ENCODE data around the gene ENDOU.

Gene ENDOU

DNA sequence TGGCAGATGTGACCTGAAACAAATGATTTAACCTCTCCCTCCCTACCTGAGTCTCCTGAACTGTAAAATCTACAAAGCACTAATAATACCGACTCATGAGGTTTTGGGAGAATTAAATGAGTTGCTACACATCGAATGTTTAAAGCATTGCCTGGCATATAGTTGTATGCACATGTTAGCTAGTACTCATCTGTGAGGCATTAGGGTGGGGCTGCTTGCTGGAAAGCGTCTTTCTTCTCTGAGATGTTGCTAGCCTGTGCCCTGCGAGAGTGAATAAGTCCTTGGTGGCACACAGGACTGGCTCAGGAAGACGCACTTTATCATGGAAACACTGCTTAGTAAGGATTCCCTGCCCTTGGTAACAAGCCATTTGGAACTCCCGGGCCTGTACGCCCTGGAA, 27.3 kb upstream of the ENDOU start:
- no peak overlapping the region for H3K4me3 Mint-ChIP-seq
- DNase-seq: no peak
- no peaks in the 10 kb centered on the region for H3K36me3 Mint-ChIP-seq (ENCODE audit: insufficient read depth)
- H3K27ac Mint-ChIP-seq: no peak overlapping the region
- peaks cover 14 to 15% of the 10 kb centered on the region in 2 donors for H3K4me1 Mint-ChIP-seq (ENCODE audit: low read depth in 2 of 2)
- H3K9me3 Mint-ChIP-seq: no peaks in the 10 kb centered on the region
- H3K27me3 Mint-ChIP-seq: peaks cover 6 to 23% of the 10 kb centered on the region in 2 donors
- ATAC-seq (replicated peaks): no peak

- peaks cover 8 to 23% of the 10 kb centered on the region in 2 donors for H3K27me3 Mint-ChIP-seq
- H3K9me3 Mint-ChIP-seq: no peaks in the 10 kb centered on the region
- no peak overlapping the region for H3K27ac Mint-ChIP-seq
- H3K4me1 Mint-ChIP-seq (ENCODE audit: low read depth in 2 of 2): peaks cover 14 to 15% of the 10 kb centered on the region in 2 donors
- H3K36me3 Mint-ChIP-seq (ENCODE audit: insufficient read depth): no peaks in the 10 kb centered on the region
- ATAC-seq (replicated peaks) (no peak), DNase-seq (no peak)
- no peak overlapping the region for H3K4me3 Mint-ChIP-seq
Measured at GRCh38 chr12:47752121-47752520, 26.8 kb upstream of the ENDOU start.

- Mint-ChIP-seq H3K36me3 (ENCODE audit: insufficient read depth) (no peaks in the 10 kb centered on the region), H3K4me3 (no peak overlapping the region), H3K27me3 (peaks cover 14 to 25% of the 10 kb centered on the region in 2 donors), H3K27ac (no peak overlapping the region), H3K9me3 (no peaks in the 10 kb centered on the region), H3K4me1 (ENCODE audit: low read depth in 2 of 2) (peaks cover 14 to 15% of the 10 kb centered on the region in 2 donors)
- DNase-seq: no peak
- ATAC-seq (replicated peaks): no peak
Measured at GRCh38 chr12:47751561-47751960, 26.3 kb upstream of the ENDOU start.

GRCh38 chr12:47750916-47751470, 25.7 kb upstream of the ENDOU start:
- H3K4me1 Mint-ChIP-seq (ENCODE audit: low read depth in 2 of 2): peaks cover 12 to 13% of the 10 kb centered on the region in 2 donors
- no peak for ATAC-seq (replicated peaks)
- no peak overlapping the region for H3K4me3 Mint-ChIP-seq
- H3K36me3 Mint-ChIP-seq (ENCODE audit: insufficient read depth): no peaks in the 10 kb centered on the region
- no peak for DNase-seq
- no peaks in the 10 kb centered on the region for H3K9me3 Mint-ChIP-seq
- no peak overlapping the region for H3K27ac Mint-ChIP-seq
- peaks cover 18 to 31% of the 10 kb centered on the region in 2 donors for H3K27me3 Mint-ChIP-seq

DNA sequence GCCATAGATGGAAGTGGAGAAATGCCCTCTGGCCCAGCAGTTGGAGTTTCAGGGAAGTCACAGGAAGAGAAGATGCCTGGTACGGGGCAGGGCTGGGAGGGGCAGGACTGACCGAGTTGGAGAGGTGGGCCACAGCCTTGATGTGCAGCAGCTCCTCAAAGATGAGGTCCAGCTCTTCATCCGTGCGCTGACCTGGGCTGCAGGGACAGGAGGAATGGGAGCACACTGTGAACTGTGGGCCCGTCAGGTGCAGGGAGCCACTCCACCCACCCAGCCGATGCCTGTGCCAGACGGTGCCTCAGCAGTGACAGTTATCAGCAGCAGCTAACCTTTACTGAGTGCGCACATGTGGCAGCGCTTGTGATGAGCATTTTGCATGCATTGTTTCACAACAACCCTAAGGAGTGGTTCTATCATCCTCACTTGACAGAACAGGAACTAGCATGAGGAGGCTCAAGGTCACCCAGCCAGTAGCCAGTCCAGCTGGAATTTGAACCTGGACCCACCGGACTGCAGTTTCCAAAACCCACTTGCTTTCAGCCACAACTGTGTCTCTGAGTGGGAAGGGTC, 25.0 kb upstream of the ENDOU start:
- no peaks in the 10 kb centered on the region for H3K36me3 Mint-ChIP-seq (ENCODE audit: insufficient read depth)
- ATAC-seq (replicated peaks): no peak
- no peaks in the 10 kb centered on the region for H3K9me3 Mint-ChIP-seq
- peaks cover 5 to 6% of the 10 kb centered on the region in 2 donors for H3K4me1 Mint-ChIP-seq (ENCODE audit: low read depth in 2 of 2)
- H3K27ac Mint-ChIP-seq: no peak overlapping the region
- DNase-seq: no peak
- peaks cover 18 to 38% of the 10 kb centered on the region in 2 donors for H3K27me3 Mint-ChIP-seq
- H3K4me3 Mint-ChIP-seq: no peak overlapping the region

DNA sequence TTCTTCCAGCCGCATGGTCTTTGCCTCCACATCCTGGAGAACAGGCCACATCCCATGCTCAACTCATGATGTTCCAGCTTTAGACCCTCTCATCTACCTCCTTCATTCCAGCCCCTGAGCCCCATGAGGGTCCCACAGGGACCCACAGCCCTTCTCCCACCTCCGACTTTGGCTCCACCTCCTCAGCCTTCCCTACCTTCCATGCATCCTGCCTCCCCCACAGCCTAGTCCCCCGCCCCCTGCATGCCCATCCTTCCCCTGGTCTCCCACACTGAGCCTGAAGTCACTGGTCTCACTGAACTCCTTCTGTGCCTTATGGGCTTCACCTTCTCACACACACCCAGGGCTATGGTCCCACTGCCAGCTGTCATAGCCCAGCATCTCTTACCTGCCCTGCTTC, 23.6 kb upstream of the ENDOU start:
- H3K27me3 Mint-ChIP-seq: peaks cover 26 to 52% of the 10 kb centered on the region in 2 donors
- no peak overlapping the region for H3K27ac Mint-ChIP-seq

GRCh38 chr12:47748507-47748828, 23.2 kb upstream of the ENDOU start:
- Mint-ChIP-seq H3K9me3 (no peaks in the 10 kb centered on the region), H3K4me1 (ENCODE audit: low read depth in 2 of 2) (peaks cover 4% of the 10 kb centered on the region in 2 donors), H3K36me3 (ENCODE audit: insufficient read depth) (no peaks in the 10 kb centered on the region), H3K27me3 (peaks cover 31 to 56% of the 10 kb centered on the region in 2 donors), H3K27ac (no peak overlapping the region), H3K4me3 (no peak overlapping the region)
- DNase-seq: no peak
- no peak for ATAC-seq (replicated peaks)

More for the DNA sequence above, 23.6 kb upstream of the ENDOU start:
- no peak overlapping the region for H3K4me3 Mint-ChIP-seq
- DNase-seq (no peak), ATAC-seq (replicated peaks) (no peak)
- no peaks in the 10 kb centered on the region for H3K9me3 Mint-ChIP-seq
- H3K4me1 Mint-ChIP-seq (ENCODE audit: low read depth in 2 of 2): peaks cover 0 to under 1% of the 10 kb centered on the region in 2 donors
- H3K36me3 Mint-ChIP-seq (ENCODE audit: insufficient read depth): no peaks in the 10 kb centered on the region

DNA sequence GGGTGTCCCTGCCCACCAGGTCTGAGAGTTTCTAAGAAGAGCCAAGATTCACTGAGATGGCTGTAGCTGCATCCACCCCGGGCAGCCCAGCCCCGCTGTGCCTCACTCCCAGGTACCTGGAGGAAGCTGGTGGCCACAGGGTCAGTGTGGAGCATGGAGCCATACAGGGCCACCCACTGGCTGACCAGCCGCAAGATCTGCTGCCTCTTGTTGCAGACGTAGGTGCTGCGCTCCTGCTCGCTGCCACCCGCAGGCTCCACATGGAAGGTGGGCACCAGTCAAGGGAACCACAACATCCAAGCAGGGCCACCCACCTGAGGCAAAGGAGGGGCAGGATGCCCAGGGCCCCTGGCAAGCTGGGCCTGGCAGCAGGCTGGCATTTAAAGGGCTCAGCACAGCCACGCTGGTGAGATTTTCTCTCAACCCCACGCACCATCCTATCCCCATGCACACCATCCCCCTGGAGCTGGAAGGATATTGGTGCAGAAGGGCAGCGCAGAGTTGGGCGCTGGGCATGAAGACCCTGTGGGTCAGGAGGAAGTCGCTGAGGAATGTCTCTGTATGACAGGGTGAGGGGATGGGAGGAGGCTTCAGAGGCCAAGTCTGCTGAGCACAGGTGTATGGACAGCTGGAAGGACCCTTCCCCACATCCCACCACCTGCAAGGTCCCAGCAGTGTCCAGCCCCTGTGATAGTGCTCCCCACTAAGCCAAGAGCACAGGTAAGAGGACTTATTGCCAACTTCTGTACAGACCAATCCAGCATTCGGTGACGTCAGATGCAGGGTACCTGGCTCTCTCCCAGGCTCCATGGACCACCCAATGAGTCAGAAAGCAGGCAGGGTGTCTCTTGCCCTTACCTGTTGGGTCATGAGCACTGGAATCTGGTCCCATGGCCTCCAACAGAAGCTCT, 22.6 kb upstream of the ENDOU start:
- peaks cover 35 to 61% of the 10 kb centered on the region in 2 donors for H3K27me3 Mint-ChIP-seq
- DNase-seq (no peak), ATAC-seq (replicated peaks) (no peak)
- no peak overlapping the region for H3K27ac Mint-ChIP-seq
- no peaks in the 10 kb centered on the region for H3K36me3 Mint-ChIP-seq (ENCODE audit: insufficient read depth)
- no peaks in the 10 kb centered on the region for H3K9me3 Mint-ChIP-seq
- no peak overlapping the region for H3K4me3 Mint-ChIP-seq
- peaks cover 4 to 7% of the 10 kb centered on the region in 2 donors for H3K4me1 Mint-ChIP-seq (ENCODE audit: low read depth in 2 of 2)

GRCh38 chr12:47747126-47747525, 21.8 kb upstream of the ENDOU start:
- Mint-ChIP-seq H3K27ac (no peak overlapping the region), H3K27me3 (peaks cover 35 to 61% of the 10 kb centered on the region in 2 donors), H3K4me1 (ENCODE audit: low read depth in 2 of 2) (peaks cover 8 to 11% of the 10 kb centered on the region in 2 donors), H3K4me3 (no peak overlapping the region), H3K9me3 (no peaks in the 10 kb centered on the region), H3K36me3 (ENCODE audit: insufficient read depth) (no peaks in the 10 kb centered on the region)
- DNase-seq (no peak), ATAC-seq (replicated peaks) (no peak)

GRCh38 chr12:47746523-47746922, 21.2 kb upstream of the ENDOU start:
- Mint-ChIP-seq H3K27me3 (peaks cover 35 to 61% of the 10 kb centered on the region in 2 donors), H3K4me1 (ENCODE audit: low read depth in 2 of 2) (peaks cover 9 to 12% of the 10 kb centered on the region in 2 donors), H3K36me3 (ENCODE audit: insufficient read depth) (no peaks in the 10 kb centered on the region), H3K27ac (peak overlapping the region; percentile 44 to 62), H3K9me3 (no peaks in the 10 kb centered on the region), H3K4me3 (no peak overlapping the region)
- ATAC-seq (replicated peaks): no peak
- DNase-seq: no peak

GRCh38 chr12:47746073-47746472, 20.8 kb upstream of the ENDOU start:
- no peak for DNase-seq
- no peak overlapping the region for H3K4me3 Mint-ChIP-seq
- peaks cover 14 to 17% of the 10 kb centered on the region in 2 donors for H3K4me1 Mint-ChIP-seq (ENCODE audit: low read depth in 2 of 2)
- no peak for ATAC-seq (replicated peaks)
- H3K36me3 Mint-ChIP-seq (ENCODE audit: insufficient read depth): no peaks in the 10 kb centered on the region
- peaks cover 35 to 61% of the 10 kb centered on the region in 2 donors for H3K27me3 Mint-ChIP-seq
- H3K9me3 Mint-ChIP-seq: no peaks in the 10 kb centered on the region
- H3K27ac Mint-ChIP-seq: peak overlapping the region in 1 of 2 donors; percentile 44

- peaks cover 35 to 61% of the 10 kb centered on the region in 2 donors for H3K27me3 Mint-ChIP-seq
- DNase-seq: no peak
- H3K36me3 Mint-ChIP-seq (ENCODE audit: insufficient read depth): no peaks in the 10 kb centered on the region
- no peak for ATAC-seq (replicated peaks)
- H3K9me3 Mint-ChIP-seq: no peaks in the 10 kb centered on the region
- no peak overlapping the region for H3K4me3 Mint-ChIP-seq
- no peak overlapping the region for H3K27ac Mint-ChIP-seq
- peaks cover 19 to 22% of the 10 kb centered on the region in 2 donors for H3K4me1 Mint-ChIP-seq (ENCODE audit: low read depth in 2 of 2)
Measured at GRCh38 chr12:47745485-47746041, 20.3 kb upstream of the ENDOU start.

- Mint-ChIP-seq H3K9me3 (no peaks in the 10 kb centered on the region), H3K27ac (peak overlapping the region in 1 of 2 donors; percentile 1), H3K4me1 (ENCODE audit: low read depth in 2 of 2) (peaks cover 24 to 27% of the 10 kb centered on the region in 2 donors), H3K4me3 (no peak overlapping the region), H3K27me3 (peaks cover 32 to 57% of the 10 kb centered on the region in 2 donors), H3K36me3 (ENCODE audit: insufficient read depth) (peaks cover 3% of the 10 kb centered on the region)
- DNase-seq (no peak), ATAC-seq (replicated peaks) (no peak)
Measured at GRCh38 chr12:47744778-47745436, 19.6 kb upstream of the ENDOU start.

All from effector memory CD8-positive, alpha-beta T cell (primary cell).